Measurements from ENCODE around the gene FASTK.

The FASTK gene, protein sequence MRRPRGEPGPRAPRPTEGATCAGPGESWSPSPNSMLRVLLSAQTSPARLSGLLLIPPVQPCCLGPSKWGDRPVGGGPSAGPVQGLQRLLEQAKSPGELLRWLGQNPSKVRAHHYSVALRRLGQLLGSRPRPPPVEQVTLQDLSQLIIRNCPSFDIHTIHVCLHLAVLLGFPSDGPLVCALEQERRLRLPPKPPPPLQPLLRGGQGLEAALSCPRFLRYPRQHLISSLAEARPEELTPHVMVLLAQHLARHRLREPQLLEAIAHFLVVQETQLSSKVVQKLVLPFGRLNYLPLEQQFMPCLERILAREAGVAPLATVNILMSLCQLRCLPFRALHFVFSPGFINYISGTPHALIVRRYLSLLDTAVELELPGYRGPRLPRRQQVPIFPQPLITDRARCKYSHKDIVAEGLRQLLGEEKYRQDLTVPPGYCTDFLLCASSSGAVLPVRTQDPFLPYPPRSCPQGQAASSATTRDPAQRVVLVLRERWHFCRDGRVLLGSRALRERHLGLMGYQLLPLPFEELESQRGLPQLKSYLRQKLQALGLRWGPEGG

DNA sequence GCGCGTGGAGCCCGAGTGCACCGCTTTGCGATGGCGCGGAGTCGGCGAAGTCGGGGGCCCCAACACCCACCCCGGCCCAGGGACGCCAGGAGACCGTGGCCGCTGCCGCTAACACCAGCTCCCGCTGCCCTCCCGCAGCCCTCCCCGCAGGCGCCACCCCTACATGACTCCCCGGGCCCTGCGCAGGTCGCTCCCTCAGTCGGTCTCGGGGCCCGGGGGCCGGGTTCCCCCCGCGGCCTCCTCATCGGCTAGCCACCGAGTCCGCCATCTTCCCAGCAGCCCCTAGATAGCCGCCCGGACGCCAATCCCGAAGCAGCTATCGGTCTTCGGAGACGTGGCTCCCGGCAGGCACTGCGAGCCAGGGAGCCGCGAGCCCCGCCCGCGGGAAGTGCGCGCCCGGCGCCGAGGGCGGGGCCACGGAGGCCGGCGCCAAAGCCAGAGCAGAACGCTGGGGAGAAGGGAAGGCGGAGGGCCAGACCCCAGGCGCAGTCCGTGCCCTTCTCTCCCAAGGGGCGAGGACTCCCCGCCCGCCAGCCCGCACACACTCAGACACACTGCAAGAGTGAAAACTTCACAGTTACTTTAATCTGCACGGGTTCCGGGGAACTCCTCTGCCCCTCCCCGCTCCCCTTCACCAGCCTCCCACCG lies at the start of gene FASTK:
Gene FASTK, minus strand, starts transcription at position 288 of the 648 bp plus-strand sequence. Its CDS starts 43 bp downstream, at position 245.
- DNase-seq (ENCODE audit: low spot score) = peak; percentile 96

DNA sequence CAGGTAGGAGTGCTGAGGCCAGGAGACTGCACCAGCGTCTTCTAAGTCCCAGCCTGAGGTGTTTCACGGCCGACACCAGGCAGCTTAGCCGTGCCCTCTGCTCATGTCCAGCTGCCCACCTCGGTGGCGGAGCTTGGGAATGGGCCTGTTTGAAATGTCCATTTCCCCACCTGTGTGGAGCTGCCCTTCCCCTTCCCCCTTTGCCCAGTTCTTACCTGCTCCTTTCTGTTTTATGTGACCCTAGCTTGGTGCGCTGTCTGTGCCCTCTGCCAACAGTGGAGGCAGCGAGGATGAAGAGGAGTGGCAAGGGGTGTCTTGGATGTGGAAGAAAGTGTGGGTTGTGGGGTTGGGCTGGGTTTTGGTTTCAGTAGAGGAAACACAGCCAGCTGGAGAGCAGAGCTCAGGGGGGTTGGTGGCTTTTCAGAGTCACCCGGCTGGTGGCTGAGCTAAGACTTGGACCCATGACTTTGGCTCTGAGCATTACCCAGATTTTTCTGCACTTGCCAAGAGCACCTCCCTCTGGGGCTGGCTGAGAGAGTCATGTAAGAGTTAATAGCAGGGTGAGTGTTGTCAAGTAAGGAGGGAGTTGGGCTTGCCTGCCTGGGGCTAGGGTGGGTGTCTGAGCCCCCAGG lies 49.5 kb upstream of the FASTK start:
- DNase-seq (ENCODE audit: low spot score) = no peak

DNA sequence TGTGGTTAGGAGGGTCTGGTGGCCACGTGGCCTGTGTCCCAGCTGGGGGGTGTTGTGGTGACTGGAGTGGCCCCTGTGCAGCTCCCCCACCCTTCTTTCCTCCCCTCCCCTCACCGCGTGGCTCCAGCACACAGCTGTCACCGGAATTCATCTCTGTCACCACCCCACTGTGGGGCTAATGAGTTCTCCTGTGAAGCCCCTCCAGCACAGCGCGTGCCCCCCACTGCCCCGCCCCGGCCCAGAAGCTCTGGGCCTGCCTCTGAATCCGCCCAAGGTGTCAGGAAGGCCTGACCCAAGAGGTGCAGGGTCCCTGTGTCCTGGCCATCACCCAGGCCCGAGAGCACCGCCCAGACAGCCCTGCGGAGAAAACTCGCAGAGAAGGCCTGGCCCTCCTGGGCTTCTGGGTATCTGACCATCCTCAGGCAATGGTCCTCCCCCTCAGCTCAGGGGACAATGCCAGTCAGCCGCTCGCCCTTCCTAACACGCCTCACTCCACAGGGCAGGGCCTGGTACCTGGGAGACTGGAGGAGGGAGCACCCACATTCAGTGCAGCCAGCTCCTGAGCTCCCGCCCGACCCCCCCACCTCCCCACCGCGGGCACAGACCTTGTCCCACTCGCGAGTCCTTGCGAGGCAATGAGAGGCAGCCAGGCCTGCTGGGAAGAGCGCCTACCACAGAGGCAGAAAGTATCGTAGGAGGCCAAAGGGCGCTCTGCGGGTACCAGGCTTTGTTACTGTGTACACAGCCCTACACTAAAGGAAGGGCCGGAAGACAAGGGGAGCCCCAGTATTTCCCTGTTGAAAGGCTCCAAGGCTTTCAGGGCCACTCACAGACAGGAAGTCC lies 48.7 kb upstream of the FASTK start:
- DNase-seq (ENCODE audit: low spot score) = peak; percentile 8

DNA sequence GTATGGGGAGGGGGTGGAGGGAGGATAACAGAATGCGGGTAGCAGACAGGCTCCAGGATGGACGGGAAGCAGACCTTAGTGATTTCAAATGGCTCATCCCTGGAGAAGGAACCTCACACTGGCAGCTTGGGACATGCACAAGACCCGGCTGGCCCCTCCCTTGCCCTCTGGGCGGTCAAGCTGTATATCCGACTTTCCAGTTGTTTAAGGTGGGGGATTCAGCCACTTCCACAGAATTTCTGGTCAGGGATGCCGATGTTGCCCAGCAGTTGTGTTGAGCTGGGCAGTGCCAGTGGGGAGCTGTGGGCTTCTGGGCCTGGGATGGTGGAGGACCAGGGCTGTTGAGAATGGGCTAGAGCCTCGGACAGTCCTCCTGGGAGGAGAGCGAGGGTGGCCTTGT lies 48.1 kb upstream of the FASTK start:
- no peak for DNase-seq (ENCODE audit: low spot score)

DNA sequence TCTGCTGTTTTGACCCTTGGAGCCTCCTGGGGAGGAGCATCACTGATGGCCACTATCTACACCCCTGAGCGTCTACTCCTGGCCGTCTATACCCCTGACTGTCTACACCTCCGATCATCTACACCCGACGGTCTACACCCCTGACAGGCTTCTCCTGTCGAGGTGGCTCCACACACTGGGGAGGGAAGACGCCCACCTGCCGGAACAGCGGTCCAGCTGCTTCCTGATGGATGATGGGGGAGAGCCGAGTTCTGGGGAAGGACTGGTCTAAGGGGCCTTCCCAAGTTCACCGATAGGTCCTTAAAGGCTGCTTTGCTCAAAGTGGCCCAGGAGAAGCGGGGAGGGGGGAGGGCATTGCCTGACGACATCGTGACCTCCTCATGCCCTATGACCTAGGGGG lies 47.5 kb upstream of the FASTK start:
- DNase-seq (ENCODE audit: low spot score) = no peak

DNA sequence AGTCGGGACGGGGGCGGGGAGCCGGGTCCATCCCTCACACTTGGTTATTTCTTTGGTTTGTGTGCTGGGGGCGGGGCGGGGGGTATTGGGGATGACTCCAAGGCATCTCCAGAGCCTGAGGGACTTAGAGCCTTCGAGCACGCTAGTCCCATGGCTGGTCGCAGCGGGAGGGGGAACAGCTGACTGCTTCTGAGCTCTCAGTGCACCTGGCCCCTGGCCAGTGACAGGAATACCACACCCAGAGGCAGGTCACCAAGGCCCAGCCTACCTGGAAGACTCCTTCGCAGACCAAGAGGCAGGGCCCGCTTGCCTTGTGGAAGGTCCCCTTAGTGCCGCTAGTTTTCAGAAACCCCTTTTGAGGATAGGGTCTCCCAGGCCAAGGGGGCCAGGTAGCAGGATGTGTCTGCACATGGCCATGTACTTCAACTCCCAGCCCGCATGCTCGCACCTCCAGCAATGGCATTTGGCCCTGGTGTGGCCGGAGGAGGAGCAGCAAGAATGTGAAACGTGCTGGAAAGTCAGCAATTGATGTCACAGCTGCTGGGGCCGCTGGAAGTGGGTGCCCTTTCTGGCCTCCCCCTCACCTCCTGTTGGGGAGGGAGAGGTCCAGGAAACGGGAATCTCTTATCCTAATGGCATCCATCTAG lies 46.0 kb upstream of the FASTK start:
- no peak for DNase-seq (ENCODE audit: low spot score)

DNA sequence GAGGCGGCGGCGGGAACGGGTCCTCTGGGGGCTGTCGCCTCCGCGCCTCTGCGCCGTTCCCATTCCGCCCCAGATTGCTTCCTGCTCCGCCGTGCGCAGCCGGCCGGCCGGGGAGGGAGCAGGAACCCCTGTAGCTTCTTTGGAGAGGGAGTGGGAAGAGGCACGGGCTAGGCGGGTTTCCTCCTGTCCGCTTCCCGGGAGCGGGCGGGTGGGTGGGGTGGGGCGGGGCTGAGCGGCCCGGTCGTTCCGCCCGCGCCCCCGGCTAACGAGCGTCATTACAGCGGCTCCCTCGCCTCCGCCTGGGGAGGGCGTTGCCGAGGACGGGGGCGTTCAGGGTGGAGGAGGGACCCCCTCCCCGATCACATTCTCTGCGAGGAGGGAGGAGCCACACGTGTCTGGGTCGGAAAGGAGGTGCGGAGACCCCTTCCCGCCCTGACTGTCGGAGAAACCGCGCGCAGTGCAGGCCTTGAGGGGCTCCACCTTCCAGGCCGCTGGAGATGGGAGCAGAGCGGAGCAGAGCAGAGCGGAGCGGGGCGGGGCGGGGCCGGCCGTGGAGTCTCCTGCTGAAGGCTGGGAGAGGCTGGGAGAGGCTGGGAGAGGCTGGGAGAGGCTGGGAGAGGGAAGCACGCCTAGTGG lies 45.4 kb upstream of the FASTK start:
- DNase-seq (ENCODE audit: low spot score) = no peak

DNA sequence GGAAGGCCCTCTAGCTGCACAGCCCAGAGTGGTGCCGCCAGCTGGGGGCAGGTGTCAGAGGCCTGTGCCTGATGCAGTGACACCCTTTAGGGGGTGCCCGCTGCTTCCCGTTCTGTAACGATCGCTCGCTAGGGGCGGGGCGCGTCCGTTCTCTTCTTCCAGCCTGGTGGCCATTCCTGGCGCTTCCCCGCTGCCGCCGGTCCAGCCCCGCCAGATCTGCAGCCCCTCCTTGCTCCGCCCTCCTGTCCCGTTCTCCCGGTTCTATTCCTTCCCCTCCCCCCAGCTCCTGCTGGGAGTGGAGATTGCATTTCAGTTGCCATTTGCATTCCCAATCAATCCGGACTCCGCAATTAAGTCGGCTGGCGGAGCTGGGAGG lies 44.8 kb upstream of the FASTK start:
- no peak for DNase-seq (ENCODE audit: low spot score)

DNA sequence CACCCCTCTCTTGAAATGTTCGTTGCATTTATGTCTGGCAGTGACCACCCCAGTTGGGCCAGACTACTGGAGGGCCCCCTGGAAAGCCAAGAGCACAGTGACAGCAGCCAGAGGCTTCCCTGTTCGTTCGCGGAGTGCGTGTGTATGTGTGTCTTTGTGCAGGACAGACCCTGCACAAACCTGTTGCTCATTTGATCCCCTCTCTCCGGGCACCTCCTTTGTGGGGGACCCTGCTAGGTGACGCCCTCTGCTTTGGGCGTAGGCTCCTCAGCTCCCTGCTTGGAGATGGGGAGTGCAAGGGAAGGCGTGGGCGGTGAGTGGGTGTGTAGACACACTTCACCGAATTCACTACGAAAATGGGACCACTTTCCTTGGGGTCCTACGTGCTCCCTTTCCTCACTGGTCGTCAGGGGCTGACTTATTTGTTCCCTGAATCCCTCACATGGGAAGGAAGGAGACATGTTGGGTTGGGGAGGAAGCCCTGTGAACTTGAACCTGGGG lies 44.3 kb upstream of the FASTK start:
- DNase-seq (ENCODE audit: low spot score) = no peak

DNA sequence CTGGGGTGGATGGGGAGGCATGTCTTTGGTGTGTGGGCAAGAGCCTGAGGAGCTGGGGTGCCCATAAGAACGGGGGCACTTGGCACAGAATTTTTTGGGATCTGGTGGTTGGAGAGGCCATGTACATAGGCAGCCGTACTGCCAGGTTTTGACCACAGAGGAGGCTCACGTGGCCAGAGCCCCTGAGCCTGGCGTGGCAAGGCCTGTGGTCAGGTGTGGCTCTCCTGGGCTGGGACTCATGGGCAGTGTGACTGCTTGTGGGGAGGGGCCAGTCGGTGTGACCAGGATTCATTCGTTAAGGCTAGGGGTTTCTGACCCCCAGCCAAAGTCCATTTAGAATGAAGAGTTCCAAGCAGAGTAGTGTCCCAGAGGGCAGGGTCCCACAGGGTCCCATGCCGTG lies 43.9 kb upstream of the FASTK start:
- DNase-seq (ENCODE audit: low spot score) = no peak

DNA sequence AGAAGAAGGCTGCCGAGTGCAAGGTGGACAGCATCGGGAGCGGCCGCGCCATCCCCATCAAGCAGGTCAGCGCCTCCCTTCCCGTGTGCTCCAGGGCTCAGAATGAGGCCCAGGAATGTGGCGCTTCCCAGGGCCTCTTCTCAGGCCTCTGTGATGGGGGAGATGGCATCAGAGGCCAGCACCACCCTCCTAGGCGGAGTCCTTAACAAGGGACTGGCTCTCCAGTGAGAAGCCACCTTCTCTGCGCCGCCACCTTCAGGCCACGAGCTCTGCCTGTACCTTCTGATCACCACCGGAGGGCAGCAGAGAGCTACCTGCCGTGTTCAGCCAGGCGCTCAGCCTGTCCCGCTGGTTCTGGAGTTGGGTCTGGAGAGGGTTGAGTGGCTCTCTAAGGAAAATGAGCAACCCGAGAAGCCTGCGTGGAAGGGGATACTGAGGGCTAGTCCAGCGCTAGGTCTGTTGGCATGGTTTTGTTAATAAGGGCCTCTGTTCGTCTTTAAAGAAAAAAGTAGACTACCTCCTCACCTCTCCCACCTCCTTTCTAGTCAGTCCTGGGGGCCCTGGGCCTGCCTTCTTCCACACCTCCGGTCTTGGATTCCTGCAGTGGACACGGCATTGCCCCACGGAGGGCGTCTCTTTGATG lies 43.3 kb upstream of the FASTK start:
- DNase-seq (ENCODE audit: low spot score) = peak; percentile 99

DNA sequence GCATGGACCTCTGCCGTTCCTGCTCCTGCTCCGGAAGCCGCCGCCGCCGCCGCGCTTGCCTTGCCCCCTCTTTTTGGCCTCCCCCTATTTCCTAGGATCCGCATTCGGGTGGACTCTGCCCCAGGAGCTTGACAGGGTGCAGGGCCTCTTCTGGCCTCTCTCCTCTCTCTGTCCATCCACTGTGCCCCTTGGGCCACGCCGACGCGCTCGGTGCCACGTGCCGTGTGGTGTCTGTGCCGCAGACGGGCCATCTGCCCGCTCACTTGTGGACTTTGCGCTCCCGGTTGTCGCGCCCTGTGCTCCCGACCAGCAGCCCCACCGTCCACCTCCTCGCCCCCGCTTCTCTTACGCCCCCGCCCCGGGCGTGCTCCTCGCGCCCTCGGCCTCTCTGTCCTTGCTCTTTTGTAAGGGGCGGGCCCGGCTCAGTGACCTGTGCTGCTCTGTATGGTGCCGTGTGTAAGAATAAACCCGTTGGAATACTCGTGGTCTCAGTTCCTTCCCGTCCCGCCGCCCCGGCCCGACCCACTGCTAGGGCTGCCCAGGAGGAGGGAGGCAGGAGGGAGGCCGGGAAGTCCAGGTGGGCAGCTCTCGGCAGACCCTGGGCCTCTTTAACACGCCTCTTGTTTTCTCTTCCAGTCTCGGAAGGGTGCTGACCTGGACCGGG lies 42.7 kb upstream of the FASTK start:
- DNase-seq (ENCODE audit: low spot score) = no peak

DNA sequence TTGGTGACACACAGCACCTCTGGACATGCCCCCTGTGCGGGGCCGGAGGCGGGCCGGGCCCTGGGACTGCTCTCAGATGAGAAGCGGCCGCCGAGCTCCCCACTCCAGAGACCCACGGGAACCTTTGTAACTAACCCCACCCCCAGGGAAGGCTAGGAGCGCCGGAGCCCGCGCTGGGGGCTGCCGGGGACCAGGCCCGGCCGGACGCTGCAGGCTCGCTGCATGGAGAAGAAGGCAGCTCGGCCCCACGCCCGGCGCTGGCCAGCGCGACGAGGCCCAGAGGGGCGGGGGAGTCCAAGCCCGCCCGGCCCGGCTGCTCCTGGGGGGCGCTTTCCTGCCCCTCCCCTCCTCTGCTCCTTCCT lies 42.2 kb upstream of the FASTK start:
- DNase-seq (ENCODE audit: low spot score) = no peak

DNA sequence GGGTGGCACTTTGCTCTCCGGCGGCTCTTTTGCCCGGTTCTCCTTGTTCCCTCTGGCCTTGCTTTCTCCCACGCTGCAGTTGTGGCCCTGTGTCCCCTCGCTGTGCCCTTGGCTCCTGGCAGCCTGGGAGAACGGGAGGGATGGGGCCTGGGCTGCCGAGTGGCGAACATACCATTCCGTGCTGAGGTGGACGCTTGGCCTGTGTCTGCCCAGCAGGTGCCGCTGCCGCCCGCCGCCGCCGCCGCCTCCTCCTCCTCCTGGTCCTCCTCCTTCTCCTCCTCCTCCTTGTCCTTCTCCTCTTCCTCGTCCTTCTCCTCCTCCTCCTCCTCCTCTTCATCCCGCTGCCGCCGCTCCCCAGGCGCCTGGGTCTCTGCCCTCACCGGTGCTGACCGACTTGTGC lies 41.7 kb upstream of the FASTK start:
- DNase-seq (ENCODE audit: low spot score) = no peak

DNA sequence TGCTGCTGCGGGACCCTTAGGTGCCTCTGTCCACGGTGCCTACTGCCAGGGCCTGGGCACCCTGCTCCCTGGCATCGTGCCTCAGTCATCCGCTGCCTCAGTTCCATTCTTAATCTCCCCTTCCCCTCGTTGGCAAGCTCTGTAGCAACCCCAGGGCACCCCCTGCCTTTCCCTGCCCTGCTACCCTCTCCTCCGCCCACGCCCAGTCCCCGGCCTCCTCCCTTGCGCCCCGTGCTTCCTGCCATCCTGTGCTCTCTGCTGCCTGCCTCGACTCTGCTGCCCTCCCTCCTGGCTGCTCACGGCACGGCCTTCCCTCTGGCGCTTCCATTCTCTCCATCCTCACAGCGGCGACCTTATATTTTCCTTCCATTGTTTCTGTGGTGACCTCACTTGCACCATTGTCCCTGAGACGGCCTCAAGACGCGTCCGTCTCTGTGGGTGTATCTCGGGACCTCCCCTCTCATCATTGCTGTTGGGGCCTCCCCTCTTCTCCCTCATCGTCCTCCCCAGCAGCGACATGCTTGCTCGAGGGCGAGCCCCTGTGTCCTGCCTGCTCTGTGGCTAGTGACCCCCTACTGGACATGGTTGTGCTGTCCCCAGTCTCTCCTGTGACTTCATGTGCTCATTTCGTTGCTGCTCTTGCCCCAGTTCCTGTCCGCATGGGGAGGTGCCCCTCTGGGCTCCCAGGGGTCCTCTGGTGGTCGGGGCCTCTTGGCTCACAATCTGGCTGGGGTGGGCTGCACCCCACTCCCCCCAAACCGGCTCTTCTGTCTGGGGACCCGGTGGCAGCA lies 41.0 kb upstream of the FASTK start:
- DNase-seq (ENCODE audit: low spot score) = no peak

DNA sequence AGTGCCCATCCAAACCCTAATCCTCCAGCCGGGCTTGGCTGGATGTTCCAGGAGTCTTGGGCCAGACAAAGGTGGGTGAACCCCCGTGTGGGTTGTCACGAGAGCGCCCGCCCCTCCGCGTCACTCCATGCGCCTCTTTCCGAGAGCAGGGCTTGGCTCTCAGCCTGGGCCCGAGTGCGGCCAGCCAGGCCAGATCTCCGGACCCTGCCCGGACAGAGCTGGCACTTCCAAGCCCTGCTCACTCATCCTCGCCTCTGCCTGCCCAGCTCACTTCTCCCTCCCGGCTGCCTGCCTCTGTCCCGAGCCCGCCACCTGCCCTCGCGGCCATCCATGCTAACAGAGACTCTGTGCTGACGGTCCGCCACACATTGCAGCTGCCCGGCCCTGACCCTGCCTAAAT lies 40.3 kb upstream of the FASTK start:
- DNase-seq (ENCODE audit: low spot score) = no peak

DNA sequence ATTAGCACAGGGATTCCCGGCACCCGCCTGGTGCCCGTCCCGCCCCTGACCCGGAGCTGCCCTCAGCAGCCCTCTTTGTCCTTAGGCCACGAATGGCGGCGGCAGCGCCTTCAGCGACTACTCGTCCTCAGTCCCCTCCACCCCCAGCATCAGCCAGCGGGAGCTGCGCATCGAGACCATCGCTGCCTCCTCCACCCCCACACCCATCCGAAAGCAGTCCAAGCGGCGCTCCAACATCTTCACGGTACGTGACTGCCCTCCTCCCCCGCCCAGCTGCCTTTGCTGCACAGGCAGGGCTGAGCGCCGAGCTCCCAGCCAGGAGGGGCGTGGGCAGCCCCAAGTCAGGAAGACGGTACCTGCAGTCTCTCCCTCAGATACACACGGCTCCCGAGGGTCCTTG lies 39.3 kb upstream of the FASTK start:
- DNase-seq (ENCODE audit: low spot score) = no peak

DNA sequence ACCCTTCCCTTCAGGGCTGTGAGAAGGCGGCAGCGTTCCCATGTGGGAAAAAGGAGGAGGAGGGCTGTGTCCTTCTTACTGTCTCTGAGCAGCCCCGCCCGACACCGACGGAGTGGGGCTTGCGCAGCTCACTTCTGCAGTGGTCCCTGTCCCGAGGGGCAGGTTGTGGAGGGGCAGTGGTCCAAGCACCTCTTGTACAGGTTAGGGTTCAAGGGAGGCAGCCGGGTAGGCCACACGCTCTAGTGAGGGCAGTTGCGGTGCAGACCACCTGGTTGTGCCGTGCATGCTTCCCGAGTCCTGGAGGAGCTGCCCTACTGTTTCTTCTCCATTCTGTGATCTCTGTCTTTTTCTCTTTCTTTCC lies 38.4 kb upstream of the FASTK start:
- DNase-seq (ENCODE audit: low spot score) = no peak

Data from HuH-7.5 (cell line).